ENCODE data around the gene CHD1L. TPM values are rescaled to one million over a fixed set of nuclear protein-coding genes. Genes with fewer than 3 reads are reported as not detected.

The CHD1L gene
- total RNA-seq, 4 donors from 2014 or later = 10.2 to 23.7 (median 19.2) TPM

- Histone ChIP-seq H3K27me3 (no peaks in the 10 kb centered on the region), H3K9me3 (peaks cover 0 to 3% (median 0%) of the 10 kb centered on the region in 4 donors), H3K36me3 (no peaks in the 10 kb centered on the region), H3K4me3 (no peak overlapping the region), H3K27ac (no peak overlapping the region), H3K4me1 (no peaks in the 10 kb centered on the region)
- 87 to 89% methylated on average over 1 of the region's 1 CpG for WGBS, 2 donors
- no peak for DNase-seq (ENCODE audit: low spot score in 2 of 2)
- no peak for TF ChIP-seq EP300 (IDR thresholded peaks at IDR 0.05)
- TF ChIP-seq POLR2A (IDR thresholded peaks at IDR 0.05) = no peak
- TF ChIP-seq CTCF (IDR thresholded peaks at IDR 0.05) = no peak
Measured at GRCh38 chr1:147235822-147236221, 6.7 kb upstream of the CHD1L start.

DNA sequence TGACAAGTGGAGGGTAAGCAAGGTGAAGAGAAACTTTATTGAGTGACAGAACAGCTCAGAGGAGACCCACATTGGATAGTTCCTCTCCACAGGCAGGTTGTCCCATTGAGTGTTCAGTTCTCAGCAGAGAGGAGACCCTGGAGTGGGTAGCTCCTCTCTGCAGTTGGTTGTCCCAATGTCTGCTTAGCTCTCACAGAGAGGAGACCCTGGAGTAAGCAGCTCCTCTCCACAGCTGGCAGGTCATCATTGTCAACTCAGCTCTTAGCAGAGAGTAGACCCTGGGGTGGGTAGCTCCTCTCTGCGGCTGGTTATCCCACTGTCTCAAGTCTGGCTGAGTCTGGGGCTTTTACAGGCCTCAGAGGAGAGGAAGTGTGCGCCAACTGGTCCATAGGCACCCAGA lies 6.0 kb upstream of the CHD1L start:
- H3K27ac ChIP-seq = peak overlapping the region in 1 of 4 donors; percentile 17
- H3K4me1 ChIP-seq = no peaks in the 10 kb centered on the region
- DNase-seq (ENCODE audit: low spot score in 2 of 2) = no peak
- TF ChIP-seq CTCF (IDR thresholded peaks at IDR 0.05) = no peak
- TF ChIP-seq EP300 (IDR thresholded peaks at IDR 0.05) = no peak
- TF ChIP-seq POLR2A (IDR thresholded peaks at IDR 0.05) = no peak
- WGBS, 2 donors = 92 to 95% methylated on average over 2 of the region's 2 CpGs
- no peak overlapping the region for H3K4me3 ChIP-seq
- no peaks in the 10 kb centered on the region for H3K27me3 ChIP-seq
- H3K9me3 ChIP-seq = peaks cover 0 to 3% (median 0%) of the 10 kb centered on the region in 4 donors
- no peaks in the 10 kb centered on the region for H3K36me3 ChIP-seq

GRCh38 chr1:147236959-147237791 lies 5.3 kb upstream of the CHD1L start:
- 64 to 68% methylated on average over 1 to 3 of the region's 3 CpGs for WGBS, 2 donors
- TF ChIP-seq EP300 (IDR thresholded peaks at IDR 0.05) = no peak

DNA sequence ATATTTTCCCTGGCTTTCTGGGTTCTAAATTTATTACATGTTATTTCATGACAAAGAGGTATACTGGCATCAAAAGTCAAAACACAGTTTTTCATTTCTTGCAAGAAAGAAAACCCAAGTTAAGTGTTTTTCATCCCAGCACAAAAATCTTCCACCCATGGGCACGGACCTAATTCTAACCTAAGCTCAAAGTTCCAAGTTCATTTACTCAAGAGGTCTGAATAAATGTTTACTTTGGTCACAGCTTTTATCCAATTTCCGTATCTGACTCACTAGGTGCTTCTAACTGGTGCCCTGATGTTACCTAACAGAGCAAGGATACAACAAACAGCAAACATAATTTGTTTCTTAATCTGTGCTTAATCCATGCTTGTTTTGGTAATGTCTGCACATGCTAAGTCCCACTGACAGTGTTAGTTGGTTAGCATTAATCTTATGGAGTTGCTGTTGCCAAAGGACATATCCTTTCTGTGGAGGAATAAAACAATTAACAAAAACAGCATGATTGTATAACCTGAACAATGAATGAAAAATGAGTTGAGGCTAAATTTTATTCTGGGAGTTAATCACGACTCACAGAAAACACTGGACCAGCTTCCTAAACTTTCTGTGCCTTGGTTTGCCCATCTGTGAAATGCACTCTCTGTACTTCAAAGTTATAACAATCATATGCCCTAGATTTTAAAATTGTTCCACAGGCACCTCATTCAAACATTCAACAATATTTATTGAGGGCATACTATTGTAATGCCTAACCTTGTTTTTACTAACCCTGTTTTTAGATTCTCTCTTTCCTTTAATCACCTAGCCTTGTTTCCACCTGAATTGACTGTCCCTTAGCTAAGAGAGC lies 4.2 kb upstream of the CHD1L start:
- no peak overlapping the region for H3K27ac ChIP-seq
- DNase-seq (ENCODE audit: low spot score in 2 of 2) = no peak
- peaks cover 0 to 6% (median 0%) of the 10 kb centered on the region in 4 donors for H3K4me1 ChIP-seq

More at GRCh38 chr1:147236959-147237791, 5.3 kb upstream of the CHD1L start:
- Histone ChIP-seq H3K4me3 (no peak overlapping the region), H3K27me3 (no peaks in the 10 kb centered on the region), H3K4me1 (peaks cover 0 to 6% (median 0%) of the 10 kb centered on the region in 4 donors), H3K36me3 (no peaks in the 10 kb centered on the region), H3K9me3 (no peaks in the 10 kb centered on the region), H3K27ac (peak overlapping the region in 1 of 4 donors; percentile 17)
- no peak for DNase-seq (ENCODE audit: low spot score in 2 of 2)

More for the DNA sequence above, 4.2 kb upstream of the CHD1L start:
- no peaks in the 10 kb centered on the region for H3K9me3 ChIP-seq
- no peak overlapping the region for H3K4me3 ChIP-seq
- no peaks in the 10 kb centered on the region for H3K27me3 ChIP-seq
- TF ChIP-seq CTCF (IDR thresholded peaks at IDR 0.05) (no peak), POLR2A (IDR thresholded peaks at IDR 0.05) (no peak)
- 66 to 69% methylated on average over 3 of the region's 3 CpGs for WGBS, 2 donors
- no peaks in the 10 kb centered on the region for H3K36me3 ChIP-seq
